LNCaP clone FGC (cell line): Measurements from ENCODE around the gene CDH20.

ENCODE experiments used
- DNase-seq: peaks from one replicate; pipeline ENCODE4 v3.0.0-alpha.2; 2011; ENCODE audit warnings: low read depth
- H3K4me3 ChIP-seq: 2 replicates; pipeline ENCODE4 v1.5.1; 2011; ENCODE audit warnings: mild to moderate bottlenecking, low read depth, low read length, control low read depth
- TF ChIP-seq, protein P1 (sequence below): IDR thresholded peaks from 2 replicates; pipeline ENCODE4 v1.5.1; 2012; ENCODE audit warnings: mild to moderate bottlenecking; ENCODE audit not compliant: control insufficient read depth, insufficient read depth; ENCODE audit errors: extremely low read depth

The CDH20 gene

DNA sequence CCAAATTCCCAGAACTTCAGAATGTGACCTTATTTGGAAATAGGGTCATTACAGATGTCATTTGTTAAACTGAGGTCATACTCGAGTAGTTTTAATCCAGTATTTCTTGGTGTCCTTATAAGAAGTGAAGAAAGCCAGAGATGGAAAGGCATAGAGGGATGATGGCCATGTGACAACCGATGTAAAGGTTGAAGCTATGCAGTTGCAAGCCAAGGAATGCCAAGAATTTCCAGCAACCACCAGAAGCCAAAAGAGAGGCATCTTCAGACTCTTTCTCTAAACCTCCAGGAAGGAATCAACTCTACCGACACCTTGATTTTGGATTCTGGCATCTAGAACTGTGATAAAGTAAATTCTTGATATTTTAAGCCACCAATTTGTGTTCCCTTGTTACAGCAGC is 242.2 kb downstream of the CDH20 start:
- TF ChIP-seq, protein P1, sequence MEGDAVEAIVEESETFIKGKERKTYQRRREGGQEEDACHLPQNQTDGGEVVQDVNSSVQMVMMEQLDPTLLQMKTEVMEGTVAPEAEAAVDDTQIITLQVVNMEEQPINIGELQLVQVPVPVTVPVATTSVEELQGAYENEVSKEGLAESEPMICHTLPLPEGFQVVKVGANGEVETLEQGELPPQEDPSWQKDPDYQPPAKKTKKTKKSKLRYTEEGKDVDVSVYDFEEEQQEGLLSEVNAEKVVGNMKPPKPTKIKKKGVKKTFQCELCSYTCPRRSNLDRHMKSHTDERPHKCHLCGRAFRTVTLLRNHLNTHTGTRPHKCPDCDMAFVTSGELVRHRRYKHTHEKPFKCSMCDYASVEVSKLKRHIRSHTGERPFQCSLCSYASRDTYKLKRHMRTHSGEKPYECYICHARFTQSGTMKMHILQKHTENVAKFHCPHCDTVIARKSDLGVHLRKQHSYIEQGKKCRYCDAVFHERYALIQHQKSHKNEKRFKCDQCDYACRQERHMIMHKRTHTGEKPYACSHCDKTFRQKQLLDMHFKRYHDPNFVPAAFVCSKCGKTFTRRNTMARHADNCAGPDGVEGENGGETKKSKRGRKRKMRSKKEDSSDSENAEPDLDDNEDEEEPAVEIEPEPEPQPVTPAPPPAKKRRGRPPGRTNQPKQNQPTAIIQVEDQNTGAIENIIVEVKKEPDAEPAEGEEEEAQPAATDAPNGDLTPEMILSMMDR, result no peak
- no peak overlapping the region for H3K4me3 ChIP-seq
- DNase-seq, result no peak

DNA sequence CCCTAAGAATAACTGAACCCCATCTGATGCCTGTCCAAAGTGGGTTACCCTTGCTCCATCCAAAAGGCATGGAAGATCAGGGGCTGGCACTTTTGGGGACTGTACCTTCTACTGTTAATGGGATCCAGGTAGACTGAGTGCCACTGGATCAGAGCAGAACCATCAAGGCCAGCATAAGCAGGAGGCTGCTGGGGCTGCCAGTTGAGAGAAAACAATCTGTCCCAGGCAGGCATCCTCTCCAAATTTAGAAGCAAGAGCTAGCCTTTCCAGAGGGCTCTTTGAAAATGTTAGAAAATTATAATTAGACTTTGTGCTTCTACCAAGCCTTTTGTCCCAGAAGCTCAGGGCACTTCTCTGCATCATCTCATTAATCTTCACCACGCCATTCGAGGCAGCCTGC is 245.6 kb downstream of the CDH20 start:
- DNase-seq, result no peak
- TF ChIP-seq, protein P1, result no peak
- no peak overlapping the region for H3K4me3 ChIP-seq

DNA sequence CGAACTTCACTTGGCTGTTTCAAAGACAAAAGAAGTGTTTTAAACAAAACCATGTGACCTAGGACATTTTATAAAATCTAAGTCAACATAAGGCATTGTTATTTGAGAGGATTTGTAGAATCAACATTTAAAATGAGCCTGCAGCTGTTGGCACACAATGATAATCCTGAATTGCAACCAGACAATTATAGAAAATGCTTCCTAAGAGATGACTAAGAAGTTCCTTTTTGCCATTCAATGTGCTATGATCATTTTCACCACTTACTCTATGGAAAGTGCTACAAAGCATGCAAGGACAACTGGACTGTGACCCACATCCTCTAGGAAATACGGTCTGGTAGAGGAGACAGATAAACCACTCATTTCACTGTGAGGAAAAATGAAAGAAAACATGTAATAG is 246.4 kb downstream of the CDH20 start:
- TF ChIP-seq, protein P1, result no peak
- DNase-seq, result no peak
- H3K4me3 ChIP-seq, result no peak overlapping the region

DNA sequence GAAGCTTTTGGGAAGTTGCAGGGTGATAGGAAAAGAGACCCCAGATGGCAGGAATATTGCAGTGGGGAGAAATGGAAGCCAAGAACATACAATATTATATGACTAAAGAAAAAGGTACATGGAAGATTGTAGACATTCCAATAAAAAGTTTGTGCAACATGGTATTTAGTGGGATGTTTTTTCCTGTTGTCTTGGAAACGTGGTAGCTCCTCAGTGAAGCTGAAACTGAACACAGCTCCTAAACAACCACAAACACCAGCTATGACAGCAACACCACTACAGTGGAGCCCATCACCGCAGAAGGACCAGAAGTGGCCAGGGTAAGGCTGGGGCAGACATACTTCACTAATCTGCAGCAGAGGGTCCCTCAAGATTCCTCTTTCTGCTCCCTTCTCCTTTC is 246.8 kb downstream of the CDH20 start:
- no peak for DNase-seq
- TF ChIP-seq, protein P1, result no peak
- H3K4me3 ChIP-seq, result no peak overlapping the region

GRCh38 chr18:61581578-61582201 is 248.5 kb downstream of the CDH20 start:
- DNase-seq, result no peak
- TF ChIP-seq, protein P1, result peak; percentile 85
- peak overlapping the region; percentile 21 for H3K4me3 ChIP-seq

GRCh38 chr18:61582202-61582710 is 249.0 kb downstream of the CDH20 start:
- TF ChIP-seq, protein P1, result no peak
- peak overlapping the region; percentile 21 for H3K4me3 ChIP-seq

GRCh38 chr18:61583548-61583947 is 250.3 kb downstream of the CDH20 start:
- TF ChIP-seq, protein P1, result no peak
- DNase-seq, result no peak
- H3K4me3 ChIP-seq, result no peak overlapping the region

More at GRCh38 chr18:61582202-61582710, 249.0 kb downstream of the CDH20 start:
- no peak for DNase-seq
